Pancreas (tissue), 10 donors: ENCODE results near the gene LARGE2. TPM values are rescaled to one million over a fixed set of nuclear protein-coding genes. Genes with fewer than 3 reads are reported as not detected.
"Not testable (repeated sequence)": the region's sequence is repeated elsewhere in the genome, so short reads cannot be mapped to it uniquely, and the experiment has no call there.

ENCODE experiments used
- ATAC-seq, 4 donors: fragments of 200-7000 bp; cut with Tn5 transposase; one replicate each; pipeline versions ENCODE4 v1.8.0 to v1.9.1; 2020; ENCODE audit warnings: mild to moderate bottlenecking in 4 of 4, moderate library complexity in 4 of 4
- DNase-seq, 6 donors: peaks; one replicate each; pipeline ENCODE4 v3.0.0-alpha.2; 2020
- FAIRE-seq: peaks from 2 replicates; lab custom pipeline; 2012; peaks lifted over from hg19 to GRCh38; lab: Jason Lieb, UNC
- H3K27ac ChIP-seq, 4 donors: fragments of 200-600 bp; sonication (generic); 1 replicate in 3 of 4; 2 replicates in 1 of 4; pipeline versions ENCODE4 v1.5.0 to v1.8.0; 2020
- H3K27me3 ChIP-seq, 4 donors: fragments of 200-600 bp; one replicate each; pipeline ENCODE4 v1.8.0; 2021
- H3K36me3 ChIP-seq, 3 donors: fragments of 200-600 bp; sonication (generic) in 1 of 3; one replicate each; pipeline versions ENCODE4 v1.5.0 to v1.8.0; 2020 to 2021
- H3K4me1 ChIP-seq, 3 donors: fragments of 200-600 bp; one replicate each; pipeline ENCODE4 v1.8.0; 2021
- H3K4me3 ChIP-seq, 4 donors: fragments of 200-600 bp; sonication (generic) in 2 of 4; one replicate each; pipeline versions ENCODE4 v1.5.0 to v1.8.0; 2020 to 2021
- H3K9me3 ChIP-seq, 4 donors: fragments of 200-600 bp; one replicate each; pipeline ENCODE4 v1.8.0; 2021
- CTCF ChIP-seq, 4 donors: fragments of 200-600 bp; sonication (generic) in 3 of 4; IDR thresholded peaks; one replicate each; pipeline versions ENCODE4 v1.5.0 to v1.8.0; 2021; ENCODE audit warnings: antibody characterized with exemption in 4 of 4
- WGBS, 2 donors: extraction: QIAGEN DNeasy Blood & Tissue Kit; methylation state at CpG; one replicate each; pipeline ENCODE4 v1.1.7; 2013; 5-methylcytosine and 5-hydroxymethylcytosine counted together
- intact Hi-C, 3 donors: fragments of 100-400 bp; cut with DNase I; formaldehyde crosslinking; loops; one replicate each; pipeline versions ENCODE4 v1.11.1 to v1.14.2; 2022
- polyA plus RNA-seq, 2 donors: library from polyadenylated mRNA; stranded (reverse); fragments of 200-250 nt; gene quantifications; one replicate each; pipeline ENCODE4 v1.2.3, GENCODE V29; 2013
- total RNA-seq, 6 donors: library from RNA; stranded (reverse); fragmentation: NEBNext Ultra II Directional in 4 of 6; extraction: Animal tissue kit (Norgen Biotek cat#: 25700) in 4 of 6; gene quantifications; one replicate each; pipeline versions ENCODE4 v1.2.1 to v1.2.4, GENCODE V29; 2021 to 2023
- donor health status: healthy with polysubstance abuse.
- donor health status: DM: no; HTN: no; CAD: no; lungs with moderate emphysema.
- donor health status: DM: no; HTN: no; CAD: no.
- donor health status: control.
- donor health status: control.
- donor health status: Bipolar disorder and iron deficiency.
- donor health status: DM: yes; HTN: yes; CAD: no.
- donor health status: DM: no; HTN: no; CAD: no.
- donor health status: DM: no; HTN: no; CAD: no.
- donor health status: DM: yes; HTN: yes; CAD: no.

The LARGE2 gene
- total and polyA plus RNA-seq, 8 donors: 9.0 to 48.4 (median 18.2) TPM

GRCh38 chr11:45899448-45900174, 22.8 kb upstream of the LARGE2 start:
- intact Hi-C loops: no loop called here
- peak; percentile 75 to 87 (median 82) for ATAC-seq
- peak overlapping the region; percentile 82 to 95 (median 88) for H3K27ac ChIP-seq

GRCh38 chr11:45900175-45900800, 22.2 kb upstream of the LARGE2 start:
- peak overlapping the region; percentile 82 to 95 (median 88) for H3K27ac ChIP-seq
- ATAC-seq (peak; percentile 9 to 43 (median 24)), DNase-seq (peak in 3 of 6 donors; percentile 46 to 81 (median 65))
- FAIRE-seq, H3K27me3 ChIP-seq, H3K9me3 ChIP-seq, intact Hi-C loops: not testable (repeated sequence)
- WGBS, 2 donors: 1% methylated on average over 24 to 39 of the region's 59 CpGs
- peak overlapping the region; percentile 35 to 65 (median 48) for H3K4me3 ChIP-seq
- peaks cover 5 to 15% (median 15%) of the 10 kb centered on the region in 3 donors for H3K4me1 ChIP-seq
- peaks cover 0 to 14% (median 3%) of the 10 kb centered on the region in 3 donors for H3K36me3 ChIP-seq

More at GRCh38 chr11:45899448-45900174, 22.8 kb upstream of the LARGE2 start:
- DNase-seq (peak; percentile 88 to 96 (median 92)), FAIRE-seq (no peak)
- H3K9me3 ChIP-seq: no peaks in the 10 kb centered on the region
- peak overlapping the region; percentile 35 to 65 (median 48) for H3K4me3 ChIP-seq
- WGBS, 2 donors: 1 to 2% methylated on average over 43 to 62 of the region's 62 CpGs
- peaks cover 0 to 14% (median 3%) of the 10 kb centered on the region in 3 donors for H3K36me3 ChIP-seq
- no peak for TF ChIP-seq CTCF (IDR thresholded peaks at IDR 0.05)
- H3K4me1 ChIP-seq: peaks cover 0 to 11% (median 11%) of the 10 kb centered on the region in 3 donors
- H3K27me3 ChIP-seq: no peaks in the 10 kb centered on the region

- 1 to 8% methylated on average over 8 of the region's 8 CpGs for whole genome bisulfite sequencing, 2 donors
- Histone ChIP-seq H3K36me3 (peaks cover 0 to 14% (median 3%) of the 10 kb centered on the region in 3 donors), H3K4me1 (peaks cover 7 to 21% (median 18%) of the 10 kb centered on the region in 3 donors), H3K27ac (peak overlapping the region; percentile 67 to 95 (median 88)), H3K4me3 (peak overlapping the region; percentile 35 to 65 (median 48)), H3K9me3 (no peaks in the 10 kb centered on the region), H3K27me3 (no peaks in the 10 kb centered on the region)
- intact Hi-C loops: no loop called here
- no peak for TF ChIP-seq CTCF (IDR thresholded peaks at IDR 0.05)
- peak; percentile 67 to 90 (median 76) for DNase-seq
- FAIRE-seq: no peak
- peak; percentile 20 to 46 (median 36) for ATAC-seq
Measured at GRCh38 chr11:45900916-45901617, 21.4 kb upstream of the LARGE2 start.

- intact Hi-C loops: no loop called here
- ATAC-seq (no peak), FAIRE-seq (no peak), DNase-seq (peak in 2 of 6 donors; percentile 39 to 43)
- H3K4me1 ChIP-seq: peaks cover 11 to 26% (median 16%) of the 10 kb centered on the region in 3 donors
- peaks cover 0 to 14% (median 3%) of the 10 kb centered on the region in 3 donors for H3K36me3 ChIP-seq
- H3K9me3 ChIP-seq: no peaks in the 10 kb centered on the region
- TF ChIP-seq CTCF (IDR thresholded peaks at IDR 0.05): no peak
- WGBS, 2 donors: 76 to 80% methylated on average over 6 of the region's 6 CpGs
- peak overlapping the region in 1 of 4 donors; percentile 49 for H3K4me3 ChIP-seq
- no peaks in the 10 kb centered on the region for H3K27me3 ChIP-seq
- no peak overlapping the region for H3K27ac ChIP-seq
Measured at GRCh38 chr11:45901626-45902025, 20.8 kb upstream of the LARGE2 start.
